Measurements from ENCODE around the gene DUSP14.
"Not testable (repeated sequence)": the region's sequence is repeated elsewhere in the genome, so short reads cannot be mapped to it uniquely, and the experiment has no call there.

DUSP14 gene

DNA sequence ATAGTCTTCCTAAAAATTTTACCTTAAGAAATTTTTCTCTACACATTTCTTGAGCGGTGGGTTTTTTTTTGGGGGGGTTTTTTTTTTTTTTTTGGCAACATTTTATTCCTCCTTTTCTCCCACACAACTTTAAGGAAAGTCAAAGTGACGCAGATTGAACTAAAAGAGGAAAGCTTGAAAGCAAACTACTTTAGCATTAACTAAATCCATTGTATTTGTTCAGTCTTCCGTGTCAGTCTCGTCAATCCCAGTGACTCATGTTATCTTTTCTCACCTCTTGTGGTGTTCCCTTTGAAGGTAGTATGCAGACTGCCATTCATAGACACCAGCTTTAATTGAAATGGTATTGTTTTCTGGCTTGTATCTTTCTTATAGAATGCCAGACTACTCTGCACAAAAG, 43.7 kb upstream of the DUSP14 start:
- H3K4me3 ChIP-seq (ENCODE audit: low read length): no peak overlapping the region
- no peaks in the 10 kb centered on the region; the same call in 1 of the 2 replicates for H4K20me1 ChIP-seq (ENCODE audit: control insufficient read depth, insufficient read depth, low read depth, low read length)
- TF ChIP-seq, protein P1, sequence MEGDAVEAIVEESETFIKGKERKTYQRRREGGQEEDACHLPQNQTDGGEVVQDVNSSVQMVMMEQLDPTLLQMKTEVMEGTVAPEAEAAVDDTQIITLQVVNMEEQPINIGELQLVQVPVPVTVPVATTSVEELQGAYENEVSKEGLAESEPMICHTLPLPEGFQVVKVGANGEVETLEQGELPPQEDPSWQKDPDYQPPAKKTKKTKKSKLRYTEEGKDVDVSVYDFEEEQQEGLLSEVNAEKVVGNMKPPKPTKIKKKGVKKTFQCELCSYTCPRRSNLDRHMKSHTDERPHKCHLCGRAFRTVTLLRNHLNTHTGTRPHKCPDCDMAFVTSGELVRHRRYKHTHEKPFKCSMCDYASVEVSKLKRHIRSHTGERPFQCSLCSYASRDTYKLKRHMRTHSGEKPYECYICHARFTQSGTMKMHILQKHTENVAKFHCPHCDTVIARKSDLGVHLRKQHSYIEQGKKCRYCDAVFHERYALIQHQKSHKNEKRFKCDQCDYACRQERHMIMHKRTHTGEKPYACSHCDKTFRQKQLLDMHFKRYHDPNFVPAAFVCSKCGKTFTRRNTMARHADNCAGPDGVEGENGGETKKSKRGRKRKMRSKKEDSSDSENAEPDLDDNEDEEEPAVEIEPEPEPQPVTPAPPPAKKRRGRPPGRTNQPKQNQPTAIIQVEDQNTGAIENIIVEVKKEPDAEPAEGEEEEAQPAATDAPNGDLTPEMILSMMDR (IDR thresholded peaks at IDR 0.05; ENCODE audit: low read depth, low read length, poor library complexity, severe bottlenecking): no peak
- TF ChIP-seq EZH2phosphoT487 (IDR thresholded peaks at IDR 0.05; ENCODE audit: borderline replicate concordance, low read length): no peak
- H3K9me2 ChIP-seq (replicated peaks; ENCODE audit: control insufficient read depth, low read length): no peaks in the 10 kb centered on the region
- H3K27me3 ChIP-seq (ENCODE audit: control insufficient read depth, low read length): no peaks in the 10 kb centered on the region
- peaks cover 10% of the 10 kb centered on the region for H3K4me1 ChIP-seq (ENCODE audit: control insufficient read depth, low read length)
- H3K4me2 ChIP-seq (ENCODE audit: low read length): no peak overlapping the region
- no peak overlapping the region for H3K27ac ChIP-seq (ENCODE audit: low read depth, low read length)
- H3F3A ChIP-seq (ENCODE audit: control insufficient read depth, insufficient read depth): peaks cover 3% of the 10 kb centered on the region; the same call in 1 of the 2 replicates
- no peaks in the 10 kb centered on the region for H3K9me3 ChIP-seq (ENCODE audit: control insufficient read depth, insufficient read depth, low read length)
- peaks cover 90% of the 10 kb centered on the region for H3K36me3 ChIP-seq (ENCODE audit: control insufficient read depth, low read length)
- no peaks in the 10 kb centered on the region; the same call in 1 of the 2 replicates for H3K79me2 ChIP-seq (ENCODE audit: control insufficient read depth, low read length)

DNA sequence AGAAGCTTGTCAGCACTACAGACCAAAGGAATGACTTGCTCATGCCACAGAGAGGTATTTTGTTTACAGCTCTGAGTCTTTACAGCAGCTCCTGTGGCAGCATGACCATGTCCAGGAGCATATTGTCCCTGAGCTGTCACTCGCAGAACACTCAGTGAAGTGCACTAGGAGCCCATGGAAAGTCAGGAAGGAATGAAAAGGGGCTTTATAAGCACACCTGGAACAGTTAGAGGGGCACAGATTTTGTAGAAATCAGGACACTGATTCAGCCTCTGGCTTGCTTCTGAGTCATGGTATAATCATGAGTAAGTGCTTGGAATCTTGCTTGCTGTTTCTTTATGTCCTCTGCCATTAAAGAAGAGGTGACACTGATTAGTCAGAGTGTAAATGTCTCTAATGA, 42.0 kb upstream of the DUSP14 start:
- TF ChIP-seq, protein P1 (IDR thresholded peaks at IDR 0.05; ENCODE audit: low read depth, low read length, poor library complexity, severe bottlenecking): no peak
- no peak for TF ChIP-seq EZH2phosphoT487 (IDR thresholded peaks at IDR 0.05; ENCODE audit: borderline replicate concordance, low read length)
- no peak overlapping the region for H3K4me2 ChIP-seq (ENCODE audit: low read length)

DNA sequence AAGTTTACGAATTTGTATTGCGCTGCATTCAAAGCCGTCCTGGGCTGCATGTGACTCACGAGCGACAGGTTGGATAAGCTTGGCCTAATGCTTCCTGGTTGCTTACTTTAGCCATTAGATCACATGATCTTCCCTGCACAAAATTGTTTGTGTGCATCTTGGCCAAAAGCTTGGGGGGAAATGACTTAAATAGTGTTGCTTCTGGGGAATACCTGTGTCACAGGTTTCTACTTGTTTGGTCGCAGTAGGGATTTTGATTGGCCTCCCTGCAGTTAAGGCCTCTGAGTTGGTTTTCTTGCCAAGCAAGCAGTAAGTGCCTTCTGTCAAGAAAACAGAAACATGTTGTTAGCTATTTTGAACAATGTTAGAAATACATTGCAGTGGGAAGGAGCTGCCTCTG, 39.6 kb upstream of the DUSP14 start:
- H3K4me1 ChIP-seq (ENCODE audit: control insufficient read depth, low read length): no peaks in the 10 kb centered on the region
- H3K79me2 ChIP-seq (ENCODE audit: control insufficient read depth, low read length): no peaks in the 10 kb centered on the region
- no peaks in the 10 kb centered on the region for H3K9me3 ChIP-seq (ENCODE audit: control insufficient read depth, insufficient read depth, low read length)
- no peak overlapping the region for H3K27ac ChIP-seq (ENCODE audit: low read depth, low read length)
- H3K4me3 ChIP-seq (ENCODE audit: low read length): no peak overlapping the region
- TF ChIP-seq, protein P1 (IDR thresholded peaks at IDR 0.05; ENCODE audit: low read depth, low read length, poor library complexity, severe bottlenecking): no peak
- TF ChIP-seq EZH2phosphoT487 (IDR thresholded peaks at IDR 0.05; ENCODE audit: borderline replicate concordance, low read length): no peak
- no peaks in the 10 kb centered on the region for H3K9me2 ChIP-seq (replicated peaks; ENCODE audit: control insufficient read depth, low read length)
- H3F3A ChIP-seq (ENCODE audit: control insufficient read depth, insufficient read depth): no peaks in the 10 kb centered on the region
- no peaks in the 10 kb centered on the region for H4K20me1 ChIP-seq (ENCODE audit: control insufficient read depth, insufficient read depth, low read depth, low read length)
- no peak overlapping the region for H3K4me2 ChIP-seq (ENCODE audit: low read length)
- H3K27me3 ChIP-seq (ENCODE audit: control insufficient read depth, low read length): no peaks in the 10 kb centered on the region
- H3K36me3 ChIP-seq (ENCODE audit: control insufficient read depth, low read length): peaks cover 65% of the 10 kb centered on the region

More for the DNA sequence above, 42.0 kb upstream of the DUSP14 start:
- no peaks in the 10 kb centered on the region for H4K20me1 ChIP-seq (ENCODE audit: control insufficient read depth, insufficient read depth, low read depth, low read length)
- no peaks in the 10 kb centered on the region for H3K79me2 ChIP-seq (ENCODE audit: control insufficient read depth, low read length)
- peaks cover 82% of the 10 kb centered on the region for H3K36me3 ChIP-seq (ENCODE audit: control insufficient read depth, low read length)
- H3F3A ChIP-seq (ENCODE audit: control insufficient read depth, insufficient read depth): no peaks in the 10 kb centered on the region
- H3K9me3 ChIP-seq (ENCODE audit: control insufficient read depth, insufficient read depth, low read length): no peaks in the 10 kb centered on the region
- no peak overlapping the region for H3K27ac ChIP-seq (ENCODE audit: low read depth, low read length)
- H3K27me3 ChIP-seq (ENCODE audit: control insufficient read depth, low read length): no peaks in the 10 kb centered on the region
- H3K9me2 ChIP-seq (replicated peaks; ENCODE audit: control insufficient read depth, low read length): no peaks in the 10 kb centered on the region
- H3K4me1 ChIP-seq (ENCODE audit: control insufficient read depth, low read length): no peaks in the 10 kb centered on the region
- no peak overlapping the region for H3K4me3 ChIP-seq (ENCODE audit: low read length)

DNA sequence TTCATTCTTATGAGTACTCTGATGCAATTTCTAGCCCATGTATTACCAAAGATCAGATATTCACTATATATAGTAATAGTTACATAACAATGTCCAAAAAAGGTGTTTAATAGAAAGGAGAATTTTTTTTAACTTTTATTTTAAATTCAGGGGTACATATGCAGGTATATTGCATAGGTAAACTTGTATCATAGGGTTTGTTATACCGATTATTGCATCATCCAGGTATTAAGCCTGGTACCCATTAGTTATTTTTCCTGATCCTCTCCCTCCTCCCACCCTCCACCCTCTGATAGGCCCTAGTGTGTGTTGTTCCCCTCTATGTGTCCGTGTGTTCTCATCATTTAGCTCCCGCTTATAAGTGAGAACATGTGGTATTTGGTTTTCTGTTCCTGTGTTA, 31.9 kb upstream of the DUSP14 start:
- not testable (repeated sequence) for H4K20me1 ChIP-seq (ENCODE audit: control insufficient read depth, insufficient read depth, low read depth, low read length); H3F3A ChIP-seq (ENCODE audit: control insufficient read depth, insufficient read depth); H3K79me2 ChIP-seq (ENCODE audit: control insufficient read depth, low read length); H3K4me3 ChIP-seq (ENCODE audit: low read length); H3K9me2 ChIP-seq (replicated peaks; ENCODE audit: control insufficient read depth, low read length); H3K27ac ChIP-seq (ENCODE audit: low read depth, low read length); H3K4me2 ChIP-seq (ENCODE audit: low read length); H3K9me3 ChIP-seq (ENCODE audit: control insufficient read depth, insufficient read depth, low read length); H3K27me3 ChIP-seq (ENCODE audit: control insufficient read depth, low read length); H3K4me1 ChIP-seq (ENCODE audit: control insufficient read depth, low read length)
- peaks cover 23% of the 10 kb centered on the region for H3K36me3 ChIP-seq (ENCODE audit: control insufficient read depth, low read length)
